ENCODE data around the gene RDX.
"Not testable (repeated sequence)": the region's sequence is repeated elsewhere in the genome, so short reads cannot be mapped to it uniquely, and the experiment has no call there.

RDX gene

GRCh38 chr11:110198031-110198729, 98.2 kb downstream of the RDX start:
- DNase-seq = no peak

GRCh38 chr11:110196884-110197420, 99.5 kb downstream of the RDX start:
- no peak for DNase-seq

- no peak for DNase-seq
These were observed 100.1 kb downstream of the RDX start for GRCh38 chr11:110196241-110196754.

GRCh38 chr11:110194211-110194766, 102.1 kb downstream of the RDX start:
- DNase-seq = not testable (repeated sequence)

- DNase-seq = not testable (repeated sequence)
These were observed 103.7 kb downstream of the RDX start for GRCh38 chr11:110192604-110193282.

- no peak for DNase-seq
These were observed 105.5 kb downstream of the RDX start for GRCh38 chr11:110190885-110191284.

- DNase-seq = no peak
These were observed 108.7 kb downstream of the RDX start for GRCh38 chr11:110187731-110188130.

- DNase-seq = no peak
These were observed 109.5 kb downstream of the RDX start for GRCh38 chr11:110186867-110187266.

GRCh38 chr11:110186456-110186855, 110.0 kb downstream of the RDX start:
- no peak for DNase-seq

GRCh38 chr11:110185599-110185998, 110.8 kb downstream of the RDX start:
- DNase-seq = no peak

- DNase-seq = no peak
These were observed 111.3 kb downstream of the RDX start for GRCh38 chr11:110185121-110185591.

- no peak for DNase-seq
These were observed 112.0 kb downstream of the RDX start for GRCh38 chr11:110184456-110184855.

- no peak for DNase-seq
These were observed 113.5 kb downstream of the RDX start for GRCh38 chr11:110182886-110183285.

- no peak for DNase-seq
These were observed 117.3 kb downstream of the RDX start for GRCh38 chr11:110179064-110179463.

- no peak for DNase-seq
These were observed 119.3 kb downstream of the RDX start for GRCh38 chr11:110177086-110177456.

GRCh38 chr11:110176366-110177085, 119.9 kb downstream of the RDX start:
- no peak for DNase-seq

GRCh38 chr11:110174645-110175310, 121.6 kb downstream of the RDX start:
- DNase-seq = no peak

- DNase-seq = no peak
These were observed 122.4 kb downstream of the RDX start for GRCh38 chr11:110173811-110174644.

GRCh38 chr11:110172468-110173065, 123.8 kb downstream of the RDX start:
- no peak for DNase-seq

- DNase-seq = no peak
These were observed 126.7 kb downstream of the RDX start for GRCh38 chr11:110169738-110170137.
